Stimulated activated CD4-positive, alpha-beta T cell treated with anti-CD3 and anti-CD28 coated beads, Interleukin-15, amount 100 ng/mL, for 1 hour (primary cell): ENCODE results near the gene SLC49A3.

Source experiments
- DNase-seq, 2 donors: peaks; one replicate each; pipeline ENCODE4 v3.0.0-alpha.2; 2020; ENCODE audit warnings: low read depth in 1 of 2, low spot score in 1 of 2

SLC49A3 gene

DNA sequence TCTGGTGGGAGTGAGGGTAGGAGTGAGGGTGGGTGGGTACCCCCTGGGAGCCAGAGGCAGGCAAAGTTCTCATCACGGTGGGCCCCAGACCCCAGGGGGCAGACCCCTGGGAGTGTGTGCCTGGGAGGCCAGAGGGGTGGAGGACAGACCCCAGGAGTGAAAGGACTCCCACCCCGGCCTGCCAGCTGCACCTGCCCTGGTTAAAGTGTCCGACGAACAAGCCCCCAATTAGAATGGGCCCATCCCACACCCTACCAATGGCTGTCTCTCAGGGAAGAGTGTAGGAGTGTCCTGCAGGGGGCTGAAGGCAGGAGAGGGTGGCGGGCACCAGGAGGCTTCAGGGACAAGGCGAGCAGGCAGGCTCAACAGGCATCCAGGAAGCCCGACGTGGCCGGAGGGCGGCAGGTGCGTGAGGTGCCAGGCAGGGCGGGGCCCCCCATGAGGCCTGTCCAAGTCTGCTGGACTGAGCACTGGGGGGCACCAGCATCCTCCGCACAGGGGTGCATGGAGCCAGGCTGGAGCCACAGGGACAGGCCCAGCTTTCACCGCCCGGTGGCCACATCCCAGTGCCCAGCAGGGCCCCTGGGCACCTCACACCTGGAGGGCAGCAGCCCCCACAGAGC is 54.9 kb downstream of the SLC49A3 start:
- DNase-seq = no peak

DNA sequence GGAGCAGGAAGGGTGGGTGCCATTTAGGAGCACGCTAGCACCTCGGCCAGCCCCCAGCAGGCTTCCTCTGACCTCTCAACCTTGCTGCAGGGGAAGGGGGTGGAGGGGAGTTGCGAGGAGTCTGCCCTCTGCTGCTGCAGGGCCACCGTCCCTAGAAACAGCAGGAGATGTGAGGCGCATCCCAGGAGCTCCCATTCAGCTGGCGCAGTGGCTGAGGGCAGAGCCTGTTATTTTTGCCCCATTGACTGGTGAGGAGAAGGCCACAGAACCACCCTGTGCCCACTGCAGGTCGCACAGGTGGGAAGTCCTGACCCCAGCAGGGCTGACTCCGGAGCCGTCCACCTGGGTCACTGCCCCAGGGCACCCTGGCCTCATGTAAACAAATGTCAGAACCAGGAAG is 55.5 kb downstream of the SLC49A3 start:
- DNase-seq = no peak

DNA sequence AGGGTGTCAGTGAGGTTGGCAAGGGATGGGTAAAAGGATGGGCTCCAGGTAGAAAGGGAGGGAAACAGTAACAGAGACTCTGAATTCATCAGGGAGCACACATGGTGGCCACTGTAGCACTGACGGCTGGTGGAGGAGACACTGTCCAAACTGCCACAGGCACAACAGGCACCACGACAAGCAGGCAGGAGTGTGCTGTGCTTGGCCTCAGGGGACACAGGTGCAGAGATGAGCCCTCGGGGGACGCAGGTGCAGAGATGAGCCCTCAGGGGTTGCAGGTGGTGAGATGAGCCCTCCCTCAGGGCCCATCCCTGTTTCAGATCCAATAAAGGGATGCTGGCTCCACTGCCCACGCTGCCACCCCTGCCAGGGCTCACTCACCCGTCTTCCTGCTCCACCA is 56.0 kb downstream of the SLC49A3 start:
- DNase-seq = no peak

DNA sequence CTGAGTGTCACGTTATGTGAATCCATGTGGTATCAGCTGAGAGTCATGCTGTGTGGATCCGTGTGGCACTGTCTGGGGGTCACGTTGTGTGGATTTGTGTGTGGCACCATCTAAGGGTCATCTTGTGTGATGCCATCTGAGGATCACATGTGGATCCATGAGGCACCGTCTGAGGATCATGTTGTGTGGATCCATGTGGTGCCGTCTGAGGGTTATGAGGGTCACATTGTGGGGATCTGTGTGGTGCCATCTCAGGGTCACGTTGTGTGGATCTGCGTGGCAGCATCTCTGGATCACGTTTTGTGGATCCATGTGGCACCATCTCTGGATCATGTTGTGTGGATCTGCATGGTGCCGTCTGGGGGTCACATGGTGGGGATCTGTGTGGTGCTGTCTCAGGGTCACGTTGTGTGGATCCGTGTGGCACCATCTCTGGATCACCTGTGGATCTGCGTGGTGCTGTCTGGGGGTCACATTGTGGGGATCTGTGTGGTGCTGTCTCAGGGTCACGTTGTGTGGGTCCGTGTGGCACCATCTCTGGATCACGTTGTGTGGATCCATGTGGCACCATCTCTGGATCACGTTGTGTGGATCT is 56.7 kb downstream of the SLC49A3 start:
- no peak for DNase-seq
